Activated CD4-positive, alpha-beta T cell treated with anti-CD3 and anti-CD28 coated beads for 48 hours (primary cell): ENCODE results near the gene GSN.

Source experiments
- DNase-seq: peaks from one replicate; pipeline ENCODE4 v3.0.0-alpha.2; 2020

GSN gene

DNA sequence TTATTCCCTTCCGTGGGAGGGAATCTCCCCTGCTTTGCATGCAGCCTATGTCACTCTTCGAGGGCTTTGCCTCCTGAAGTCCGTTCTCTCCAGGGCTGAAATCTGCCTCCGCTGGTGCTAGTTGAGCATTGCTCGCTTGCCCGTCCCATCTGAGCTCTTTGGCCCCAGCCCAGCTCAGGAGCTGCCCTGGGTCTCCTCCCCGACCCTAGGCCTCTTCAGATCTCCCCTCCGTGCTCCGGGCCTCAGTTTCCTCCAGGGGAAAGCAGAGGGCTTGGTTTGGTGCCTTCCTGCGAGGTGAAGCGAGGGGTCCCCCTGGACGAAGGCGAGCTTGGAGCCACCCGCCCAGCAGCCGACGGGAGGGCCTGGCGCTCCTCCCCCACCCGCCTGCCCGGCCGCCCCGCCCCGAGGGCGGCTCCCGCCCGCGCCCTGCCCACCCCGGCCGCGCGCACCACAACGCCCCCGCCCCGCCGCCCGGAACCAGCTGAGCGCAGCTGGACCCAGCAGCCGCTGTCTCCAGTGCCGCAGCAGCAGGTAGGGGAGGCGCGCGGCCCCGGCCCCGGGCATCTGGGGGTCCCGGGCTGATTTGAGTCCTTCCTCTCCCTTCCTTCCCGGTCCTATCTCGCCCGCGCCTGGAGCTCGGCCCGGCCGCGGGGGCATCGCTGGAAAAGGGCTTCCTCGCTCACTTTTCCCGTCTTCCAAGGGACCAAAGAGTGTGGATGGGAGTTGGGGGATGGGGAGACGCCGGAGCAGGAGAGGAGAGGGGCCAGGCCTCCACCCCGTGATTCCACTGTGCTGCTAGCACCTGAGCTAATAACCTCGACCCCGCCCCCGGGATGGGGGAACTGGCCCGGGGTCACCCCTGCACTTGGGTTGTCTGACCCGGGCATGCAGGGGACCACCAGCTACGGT is at the start of gene GSN:
Gene GSN, plus strand, starts transcription at position 474 of the 909 bp plus-strand sequence. CDS start 33,810 bp downstream, outside the sequence.
- DNase-seq, result peak; percentile 52

- DNase-seq, result no peak
Observed at GRCh38 chr9:121218357-121219027, 49.5 kb upstream of the GSN start.

DNA sequence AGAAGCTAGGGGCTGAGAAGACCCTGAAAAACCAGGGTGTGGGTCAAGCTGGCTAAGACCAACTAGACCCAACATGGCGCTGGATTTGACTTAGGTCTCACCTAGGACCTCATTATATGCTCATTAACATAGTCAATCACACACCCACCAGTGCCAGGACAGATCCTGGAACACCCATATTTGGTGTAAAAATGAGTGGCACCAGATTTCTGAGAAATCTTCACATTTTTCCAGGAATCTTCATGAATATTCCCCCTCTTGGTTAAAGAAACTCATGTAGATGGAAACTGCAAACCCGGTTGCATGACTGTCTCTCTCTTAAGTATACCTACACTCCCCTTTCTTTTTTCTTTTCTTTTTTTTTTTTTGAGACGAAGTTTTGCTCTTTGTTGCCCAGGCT is 48.4 kb upstream of the GSN start:
- no peak for DNase-seq

GRCh38 chr9:121220996-121221663 is 46.8 kb upstream of the GSN start:
- no peak for DNase-seq

GRCh38 chr9:121221664-121222055 is 46.3 kb upstream of the GSN start:
- no peak for DNase-seq

- no peak for DNase-seq
Observed at GRCh38 chr9:121222524-121223171, 45.3 kb upstream of the GSN start.

GRCh38 chr9:121225240-121225639 is 42.7 kb upstream of the GSN start:
- no peak for DNase-seq

GRCh38 chr9:121226175-121226574 is 41.8 kb upstream of the GSN start:
- DNase-seq, result no peak

DNA sequence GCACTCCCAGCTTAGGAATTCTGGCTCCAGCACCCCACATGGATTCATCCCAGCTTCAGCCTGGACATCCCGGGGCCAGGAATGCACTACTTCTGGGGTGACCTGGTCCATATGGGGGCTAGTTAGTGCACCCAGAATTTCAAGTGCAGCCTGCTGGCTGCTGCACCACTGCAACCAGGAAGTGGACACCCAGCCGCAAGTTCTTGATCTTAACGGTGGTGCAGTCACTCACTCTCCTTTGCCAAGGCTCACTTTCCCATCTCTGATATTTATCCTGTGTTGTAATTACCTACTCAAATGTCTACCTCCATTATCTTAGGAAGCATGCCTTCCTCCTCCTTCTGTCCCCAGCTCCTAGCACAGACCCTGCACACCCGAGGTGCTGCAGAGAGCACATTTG is 40.1 kb upstream of the GSN start:
- no peak for DNase-seq

GRCh38 chr9:121230256-121230655 is 37.7 kb upstream of the GSN start:
- no peak for DNase-seq

GRCh38 chr9:121232251-121232650 is 35.7 kb upstream of the GSN start:
- no peak for DNase-seq

DNA sequence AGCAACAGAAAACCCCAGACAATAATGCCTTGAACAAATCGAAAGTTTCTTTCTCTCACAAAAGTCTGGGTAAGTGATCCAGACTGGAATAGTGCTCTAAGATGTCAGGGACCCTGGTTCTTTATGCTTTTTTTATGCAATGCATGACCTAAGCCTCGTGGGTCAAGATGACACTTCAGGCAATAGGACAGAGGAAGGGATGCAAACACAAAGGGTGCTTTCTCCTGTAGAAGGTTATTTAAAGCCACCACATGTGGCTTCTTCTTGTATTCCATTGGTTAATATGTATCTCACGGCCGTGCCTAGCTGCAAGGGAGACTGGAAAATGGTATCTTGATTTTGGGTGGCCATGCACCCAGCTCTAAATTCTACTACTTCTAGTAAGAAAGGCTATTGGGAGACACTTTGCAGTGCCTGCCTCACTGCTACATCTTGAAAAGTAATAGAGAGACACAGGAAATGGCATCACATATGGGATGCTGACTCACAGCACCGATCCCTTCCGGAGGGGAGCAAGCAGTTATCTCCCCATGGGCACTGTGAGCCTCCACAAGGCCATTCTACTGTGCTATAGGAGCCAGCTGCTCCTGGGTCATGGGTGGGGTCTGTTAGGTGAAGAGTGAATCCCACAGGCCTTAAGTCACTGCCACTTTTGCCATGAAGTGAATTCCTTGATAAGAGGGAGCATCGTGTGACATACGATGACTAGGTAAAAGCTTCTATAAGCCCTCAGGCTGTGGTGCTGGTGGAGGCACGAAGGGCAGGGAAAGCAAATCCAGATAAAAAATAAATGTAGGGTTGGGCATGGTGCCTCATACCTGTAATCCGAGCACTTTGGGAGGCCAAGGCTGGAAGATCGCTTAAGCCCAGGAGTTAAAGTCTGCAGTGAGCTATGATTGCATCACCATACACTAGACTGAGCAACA is 33.8 kb upstream of the GSN start:
- DNase-seq, result no peak

DNA sequence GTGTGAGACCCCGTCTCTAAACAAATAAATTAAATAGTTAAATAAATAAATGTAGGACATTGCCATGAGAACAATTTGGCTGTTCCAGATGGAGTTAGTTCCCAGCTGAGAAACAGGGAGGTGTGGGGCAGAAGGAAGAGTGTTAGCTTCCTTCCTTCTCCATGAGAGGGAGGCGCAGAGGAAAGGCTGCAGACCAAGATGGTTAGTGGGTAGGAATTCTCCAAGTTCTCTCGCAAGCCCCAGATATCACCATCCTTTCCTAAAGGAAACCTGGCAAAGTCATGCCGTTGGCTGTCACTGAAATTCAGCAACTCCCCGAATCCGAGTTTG is 33.2 kb upstream of the GSN start:
- DNase-seq, result no peak

DNA sequence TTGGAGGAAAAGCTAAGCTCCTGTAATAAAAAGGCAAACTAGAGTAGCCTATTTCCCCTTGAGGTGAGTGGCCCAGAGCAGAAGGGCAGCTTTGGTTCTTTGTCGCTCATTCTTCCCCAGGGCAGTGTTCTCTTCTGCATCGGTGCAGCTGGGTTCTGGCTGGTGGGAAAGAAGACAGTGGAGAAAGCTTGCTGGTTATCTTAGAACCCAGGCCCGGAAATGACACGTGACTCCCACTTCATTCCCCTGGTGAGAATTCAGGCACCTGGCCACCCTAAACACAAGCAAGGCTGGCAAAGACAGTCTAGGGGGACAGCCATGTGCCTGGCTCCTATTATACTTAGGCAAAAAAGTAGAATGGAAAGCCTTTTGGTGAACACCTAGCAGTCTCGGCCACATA is 32.5 kb upstream of the GSN start:
- DNase-seq, result no peak

GRCh38 chr9:121237916-121238315 is 30.0 kb upstream of the GSN start:
- DNase-seq, result no peak

GRCh38 chr9:121239071-121239470 is 28.9 kb upstream of the GSN start:
- DNase-seq, result no peak

DNA sequence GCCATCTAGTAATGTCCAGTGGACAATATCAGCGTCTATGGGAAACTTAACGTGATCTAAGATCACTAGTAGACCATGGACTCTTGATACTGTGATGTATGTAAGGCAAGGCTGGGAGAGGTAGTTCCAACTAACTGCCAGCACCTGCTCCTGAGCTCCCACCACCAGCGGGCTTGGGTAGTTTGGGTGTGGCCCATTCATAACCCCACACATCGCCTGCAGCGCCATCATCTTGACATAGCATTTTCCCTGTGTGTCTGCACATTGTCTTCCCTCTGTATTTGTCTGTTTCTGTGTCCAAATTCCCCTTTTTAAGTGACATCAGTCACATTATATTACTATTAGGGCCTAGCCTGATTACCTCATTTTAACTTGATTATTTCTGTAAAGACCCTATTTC is 28.1 kb upstream of the GSN start:
- DNase-seq, result no peak

GRCh38 chr9:121240472-121241135 is 27.4 kb upstream of the GSN start:
- no peak for DNase-seq

GRCh38 chr9:121242219-121242958 is 25.6 kb upstream of the GSN start:
- no peak for DNase-seq

- no peak for DNase-seq
Observed at GRCh38 chr9:121242959-121243346, 25.0 kb upstream of the GSN start.
